Bladder microvascular endothelial cell (primary cell): ENCODE data around the gene LAMTOR3. TPM values are rescaled to one million over a fixed set of nuclear protein-coding genes. Genes with fewer than 3 reads are reported as not detected.

Experiments
- total RNA-seq: library from RNA; depleted of rRNA; stranded (reverse); fragments of >200 nt; gene quantifications from 2 replicates; pipeline ENCODE4 v1.2.3, GENCODE V29; 2014

Gene LAMTOR3
- total RNA-seq: 9.9 and 40.0 TPM in 2 replicates

GRCh38 chr4:99894161-99894997, at the start of gene LAMTOR3:
LAMTOR3 (minus strand) TSS chr4:99894427; CDS start chr4:99893963, 464 bp downstream.

Other genes with a start within 250 kb of the LAMTOR3 start
- under 0.01 and 0.06 TPM in 2 replicates for gene C4orf54, start 236.6 kb downstream of the LAMTOR3 start, total RNA-seq
- not detected in 2 replicates for gene DAPP1, start 77.6 kb downstream of the LAMTOR3 start, total RNA-seq
- gene DNAJB14, start 52.2 kb upstream of the LAMTOR3 start, total RNA-seq: 53.9 and 80.6 TPM in 2 replicates
- gene H2AZ1, start 55.8 kb upstream of the LAMTOR3 start, total RNA-seq: 300 and 510 TPM in 2 replicates